HG02678 (cell line): Measurements from ENCODE around the gene URB1.
"Not testable (repeated sequence)": the region's sequence is repeated elsewhere in the genome, so short reads cannot be mapped to it uniquely, and the experiment has no call there.

Experiments used
- ATAC-seq: cut with Tn5 transposase; IDR thresholded peaks from one replicate; pipeline ENCODE4 v1.9.1; 2021; ENCODE audit warnings: mild to moderate bottlenecking, moderate library complexity; ENCODE audit not compliant: unreplicated experiment

URB1 gene

DNA sequence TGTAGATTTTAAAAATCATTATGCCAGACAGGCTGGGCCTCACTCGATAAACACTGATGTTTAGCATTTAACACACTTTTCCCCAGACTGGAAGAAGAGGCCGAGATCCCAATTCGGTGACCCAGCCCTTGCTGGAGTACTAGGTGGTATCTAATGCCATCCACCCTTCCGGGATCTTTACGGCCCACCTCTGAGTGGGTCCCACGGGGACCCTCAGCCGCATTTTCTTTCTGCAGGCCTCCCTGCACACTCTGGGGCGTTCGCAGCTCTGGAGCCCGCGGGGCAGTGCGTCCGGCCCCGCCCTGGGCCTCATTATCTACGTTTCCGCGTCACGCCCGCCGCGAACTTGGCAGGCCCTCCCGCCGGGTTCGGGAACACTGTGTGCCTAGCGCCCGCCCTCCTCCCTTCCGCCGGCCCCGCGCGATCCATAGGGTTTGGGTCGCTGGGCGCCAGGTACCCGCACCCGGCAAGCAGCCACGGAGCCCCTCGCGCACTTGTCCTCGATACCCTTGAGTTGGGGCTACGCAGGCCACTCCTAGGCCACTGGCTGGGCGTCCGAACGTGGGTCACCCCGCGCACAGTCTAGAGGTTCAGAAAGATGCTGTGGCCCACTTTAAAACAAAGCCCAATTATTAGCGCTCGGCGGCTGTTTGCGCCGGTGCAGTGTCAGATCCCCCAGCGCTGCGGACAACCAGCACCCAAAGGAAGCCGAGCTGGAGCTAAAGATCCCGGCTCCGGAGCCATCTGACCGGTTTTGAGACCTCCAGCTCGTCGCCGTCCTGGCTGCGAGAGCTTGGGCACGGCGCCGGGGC is 18.7 kb upstream of the URB1 start:
- no peak for ATAC-seq

DNA sequence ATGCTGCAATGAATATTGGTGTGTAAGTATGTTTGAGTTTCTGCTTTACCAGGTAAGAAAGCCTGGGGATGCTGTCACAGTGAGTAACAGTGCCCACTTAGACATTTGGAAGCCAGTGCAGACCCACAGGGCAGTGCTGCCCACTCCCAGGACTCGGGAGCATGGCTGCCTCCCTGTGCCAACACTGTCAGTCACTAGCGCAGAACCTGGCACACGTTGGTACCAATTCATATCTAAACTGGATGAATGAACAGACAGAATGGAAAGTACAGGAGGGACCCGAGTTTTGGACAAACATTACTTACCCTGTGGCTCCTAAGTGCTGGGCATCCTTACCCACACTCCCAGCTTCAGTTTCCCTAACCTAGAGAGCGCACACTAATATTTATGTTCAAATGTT is 18.1 kb upstream of the URB1 start:
- ATAC-seq, result no peak

DNA sequence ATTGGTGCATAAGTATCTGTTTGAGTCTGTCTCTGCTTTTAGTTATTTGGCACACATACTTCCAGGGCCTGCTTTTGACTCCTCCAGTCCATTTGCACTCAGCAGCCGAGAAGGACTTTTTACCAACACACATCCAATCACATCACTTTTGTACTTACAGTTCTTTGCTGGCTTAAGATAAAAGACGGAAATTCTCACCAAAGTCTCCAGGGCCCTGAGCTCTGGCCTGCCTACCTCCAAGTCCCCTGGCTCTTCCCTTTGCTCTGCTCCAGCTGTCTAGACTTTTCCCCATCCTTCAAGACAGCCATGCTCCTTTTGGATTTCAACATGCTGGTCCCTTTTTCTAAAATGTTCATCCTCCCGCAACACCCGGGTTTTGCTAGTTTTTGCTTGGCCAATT is 17.5 kb upstream of the URB1 start:
- ATAC-seq, result no peak

DNA sequence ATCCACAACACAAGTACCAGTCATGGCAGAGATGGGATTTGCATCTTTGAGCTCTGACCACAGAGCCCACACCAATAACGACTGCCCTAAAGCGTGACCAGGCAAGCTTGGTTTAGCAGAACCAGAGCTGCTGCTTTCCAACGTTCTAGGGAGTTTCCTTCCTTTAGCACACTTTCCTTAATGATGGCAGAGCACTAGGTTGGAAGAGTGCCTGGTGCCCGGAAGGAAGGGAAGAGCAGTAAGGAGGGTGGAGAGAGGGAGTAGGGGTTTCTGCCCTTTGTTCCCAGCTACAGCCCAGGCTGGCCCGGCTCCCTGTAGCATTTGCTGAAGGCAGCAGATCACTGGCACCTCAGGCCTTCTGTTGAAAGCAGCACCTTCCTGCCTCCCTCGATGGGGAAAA is 13.6 kb upstream of the URB1 start:
- ATAC-seq, result no peak

DNA sequence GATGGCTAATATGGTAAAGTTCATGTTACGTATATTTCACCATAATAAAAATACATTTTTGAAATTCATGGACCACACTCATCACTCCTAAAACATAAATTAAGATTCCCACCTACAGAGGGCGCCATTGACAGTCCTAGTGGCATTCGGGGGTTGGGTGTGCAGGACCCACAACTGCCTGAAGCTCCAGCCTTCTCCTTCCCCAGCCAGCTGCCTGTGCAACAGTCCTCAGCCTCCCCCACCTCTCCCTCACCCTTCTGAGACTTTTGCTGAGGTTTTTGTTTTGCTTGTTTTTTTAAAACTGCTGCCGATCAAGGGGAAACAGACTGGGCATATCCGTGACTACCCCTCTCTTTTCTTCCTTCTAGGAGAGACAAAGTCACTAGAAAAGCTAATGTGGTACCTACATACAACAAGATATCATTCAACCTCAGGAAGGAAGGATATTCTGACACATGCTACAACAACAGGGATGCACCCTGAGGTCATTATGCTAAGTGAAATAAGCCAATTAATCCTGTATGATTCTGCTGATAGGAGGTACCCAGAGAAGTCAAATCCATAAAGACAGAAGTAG is 10.5 kb upstream of the URB1 start:
- no peak for ATAC-seq

DNA sequence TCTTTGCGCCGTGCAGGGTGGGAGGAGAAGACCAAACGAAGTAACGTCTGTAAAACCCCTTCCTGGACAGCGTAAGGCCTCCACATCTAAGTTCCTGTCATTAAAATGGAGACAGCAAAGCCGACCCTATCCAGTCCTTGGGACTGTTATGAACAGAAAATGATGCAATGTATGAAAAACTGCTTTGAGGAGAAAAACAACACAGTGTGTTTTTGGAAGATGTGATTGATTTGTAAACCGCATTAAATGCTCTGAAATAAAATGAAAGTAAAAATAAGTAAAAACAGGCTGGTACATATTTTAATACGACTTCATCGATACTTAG is 827 bp upstream of the URB1 start:
- ATAC-seq, result no peak

DNA sequence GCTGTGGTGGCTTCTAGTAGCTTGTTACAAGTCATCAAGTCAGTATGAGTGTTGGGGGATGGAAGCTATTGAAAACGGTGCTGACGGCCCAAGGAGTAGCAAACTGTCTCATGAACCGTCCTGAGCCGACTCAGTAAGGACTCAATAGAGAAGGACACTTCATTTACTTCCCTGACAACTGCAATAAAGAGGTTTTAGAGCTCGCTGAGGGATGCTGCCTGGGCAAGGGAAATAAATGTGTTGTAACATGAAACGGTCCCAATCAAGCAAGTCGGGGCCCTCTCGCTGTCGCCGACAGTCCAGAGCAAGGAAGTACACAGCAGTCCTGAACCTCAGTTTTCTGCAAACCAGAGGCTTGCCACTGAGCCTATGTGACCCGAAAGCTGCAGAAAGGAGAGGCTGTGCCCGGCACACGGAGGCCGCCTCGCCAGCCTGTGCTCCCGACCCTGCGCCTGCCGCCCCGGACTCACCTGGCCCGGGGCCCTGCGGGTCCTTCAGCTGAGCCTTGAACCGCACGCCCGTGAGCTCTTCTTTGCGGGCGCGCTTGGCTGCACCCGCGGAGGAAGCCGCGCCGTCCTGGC is 423 bp downstream of the URB1 start:
- ATAC-seq, result no peak

DNA sequence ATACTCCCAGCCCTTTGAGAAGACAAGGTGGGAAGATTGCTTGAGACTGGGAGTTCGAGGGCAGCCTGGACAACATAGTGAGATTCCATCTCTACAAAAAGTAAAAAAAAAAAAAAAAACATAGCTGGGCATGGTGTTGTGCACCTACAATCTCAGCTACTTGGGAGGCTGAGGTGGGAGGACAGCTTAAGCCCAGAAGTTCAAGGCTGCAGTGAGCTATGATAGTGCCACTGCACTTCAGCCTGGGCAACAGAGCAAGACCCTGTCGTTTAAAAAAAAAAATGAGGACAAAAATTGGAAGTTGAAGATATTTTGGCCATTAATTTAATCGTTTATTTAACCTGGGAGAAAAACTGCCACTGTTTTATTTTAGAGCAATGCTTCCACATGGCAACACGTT is 1.1 kb downstream of the URB1 start:
- no peak for ATAC-seq

DNA sequence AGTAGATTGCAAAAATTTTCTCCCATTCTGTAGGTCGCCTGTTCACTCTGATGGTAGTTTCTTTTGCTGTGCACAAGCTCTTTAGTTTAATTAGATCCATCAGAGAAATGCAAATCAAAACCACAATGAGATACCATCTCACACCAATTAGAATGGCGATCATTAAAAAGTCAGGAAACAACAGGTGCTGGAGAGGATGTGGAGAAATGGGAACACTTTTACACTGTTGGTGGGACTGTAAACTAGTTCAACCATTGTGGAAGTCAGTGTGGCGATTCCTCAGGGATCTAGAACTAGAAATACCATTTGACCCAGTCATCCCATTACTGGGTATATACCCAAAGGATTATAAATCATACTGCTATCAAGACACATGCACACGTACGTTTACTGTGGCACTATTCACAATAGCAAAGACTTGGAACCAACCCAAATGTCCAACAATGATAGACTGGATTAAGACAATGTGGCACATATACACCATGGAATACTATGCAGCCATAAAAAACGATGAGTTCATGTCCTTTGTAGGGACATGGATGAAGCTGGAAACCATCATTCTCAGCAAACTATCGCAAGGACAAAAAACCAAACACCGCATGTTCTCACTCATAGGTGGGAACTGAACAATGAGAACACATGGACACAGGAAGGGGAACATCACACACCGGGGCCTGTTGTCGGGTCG is 2.1 kb downstream of the URB1 start:
- not testable (repeated sequence) for ATAC-seq

DNA sequence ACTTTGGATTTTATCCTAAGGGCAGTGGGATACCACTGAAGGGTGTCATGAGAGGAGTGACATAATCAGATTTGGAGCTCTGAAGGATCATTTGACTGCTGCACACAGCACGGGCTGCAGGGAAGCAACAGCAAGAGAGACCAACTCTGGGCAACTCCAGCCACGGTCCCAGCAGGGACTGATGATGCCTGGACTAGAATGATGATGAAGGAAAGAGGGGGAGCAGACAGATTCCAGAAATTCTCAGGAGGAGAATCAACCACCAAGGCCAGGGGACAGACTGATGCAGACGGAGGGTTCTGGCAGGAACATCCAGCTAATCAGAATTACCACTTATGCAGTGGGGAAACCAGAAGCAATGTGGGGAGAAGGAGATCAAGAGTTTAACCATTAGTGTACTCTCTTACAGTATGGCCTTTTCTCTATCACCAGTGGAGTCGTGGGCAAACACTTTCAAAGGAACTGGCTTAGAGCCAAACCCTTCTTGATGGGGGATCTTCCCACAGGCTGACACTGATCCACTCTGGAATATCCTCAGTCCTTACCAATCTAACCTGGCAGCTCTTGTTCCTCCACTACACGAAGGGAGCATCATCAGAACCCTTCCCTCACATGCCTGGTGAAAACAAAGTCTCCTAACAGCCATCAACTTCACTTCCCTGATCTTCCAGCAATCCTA is 3.3 kb downstream of the URB1 start:
- no peak for ATAC-seq

DNA sequence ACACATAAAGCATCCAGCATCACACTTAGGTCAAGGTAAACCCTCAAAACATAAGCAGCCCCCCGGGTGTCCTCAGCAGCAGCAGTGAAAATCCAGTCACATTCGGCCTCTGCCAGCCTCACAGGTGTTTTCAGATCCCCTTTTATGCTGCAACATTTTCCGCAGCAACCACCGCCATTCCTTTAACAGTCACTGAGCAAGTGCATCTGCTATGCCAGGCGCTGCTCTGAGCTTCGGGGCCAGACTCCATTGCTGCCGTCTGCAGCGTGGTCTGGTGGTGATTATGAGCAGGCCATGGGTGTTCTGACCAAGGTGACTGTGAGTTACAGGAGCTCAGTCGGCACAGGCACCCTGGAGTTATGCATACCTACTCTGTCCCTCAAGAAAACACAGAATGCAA is 4.5 kb downstream of the URB1 start:
- ATAC-seq, result no peak

DNA sequence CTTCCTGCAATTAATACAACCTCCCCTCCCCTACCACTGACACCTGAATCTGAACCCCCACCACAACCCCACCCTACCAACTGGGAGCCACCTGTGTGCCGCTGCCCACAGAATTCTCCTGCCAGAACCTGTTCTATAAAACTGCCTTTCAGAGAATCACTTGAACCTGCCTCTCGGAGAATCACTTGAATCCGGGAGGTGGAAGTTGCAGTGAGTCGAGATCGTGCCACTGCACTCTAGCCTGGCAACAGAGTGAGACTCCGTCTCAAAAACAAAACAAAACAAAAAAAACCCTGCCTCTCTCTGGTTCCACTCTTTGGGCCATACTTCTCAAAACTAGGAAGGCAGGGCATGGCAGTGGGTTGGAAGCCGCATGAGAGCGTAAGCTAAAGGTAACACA is 5.7 kb downstream of the URB1 start:
- no peak for ATAC-seq

DNA sequence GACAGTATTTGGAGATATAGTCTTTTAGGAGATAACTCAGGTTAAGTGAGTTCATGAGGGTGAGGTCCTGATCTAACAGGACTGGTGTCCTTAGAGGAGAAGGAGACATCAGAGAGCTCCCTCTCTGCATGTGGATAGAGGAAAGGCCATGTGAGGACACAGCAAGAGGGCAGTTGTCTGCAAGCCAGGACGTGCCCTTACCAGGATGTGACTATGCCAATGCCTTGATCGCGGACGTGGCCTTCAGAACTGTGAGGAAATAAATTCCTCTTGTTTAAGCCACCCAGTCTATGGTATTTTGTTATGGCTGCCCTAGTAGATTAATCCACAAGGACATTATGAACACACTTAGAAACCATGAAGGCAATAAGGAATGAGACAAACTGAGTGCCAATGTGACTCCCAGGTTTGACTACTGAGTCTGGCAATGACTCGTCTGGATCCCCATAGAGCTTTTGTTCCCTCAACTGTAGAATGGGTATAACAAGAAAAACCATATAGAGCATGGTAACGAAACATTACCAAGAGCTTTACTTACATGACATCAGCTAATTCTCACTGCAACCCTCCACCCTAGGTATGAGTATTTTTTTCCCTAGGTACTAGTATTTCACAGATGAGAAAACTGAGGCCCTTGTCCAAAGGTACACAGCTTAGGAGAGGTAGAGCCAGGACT is 6.5 kb downstream of the URB1 start:
- ATAC-seq, result no peak

DNA sequence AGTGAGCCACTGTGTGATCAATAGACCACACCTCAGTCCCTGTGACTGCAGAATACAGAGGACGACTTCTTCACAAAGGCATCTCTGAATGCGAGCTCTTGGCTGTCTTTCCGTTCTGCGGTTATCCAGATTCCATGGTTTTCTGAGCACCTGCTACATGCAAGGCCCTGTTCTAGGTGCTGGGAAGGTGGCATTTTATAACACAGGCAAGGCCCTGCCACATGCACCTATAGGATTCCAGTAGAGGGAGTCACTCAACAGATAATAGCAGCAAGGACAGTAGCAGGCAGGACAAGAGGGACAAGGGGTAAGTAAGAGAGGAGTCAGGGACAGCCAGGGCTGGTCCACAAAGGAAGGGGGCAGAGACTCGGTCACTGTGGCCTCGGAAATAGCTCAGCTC is 9.0 kb downstream of the URB1 start:
- ATAC-seq, result no peak

DNA sequence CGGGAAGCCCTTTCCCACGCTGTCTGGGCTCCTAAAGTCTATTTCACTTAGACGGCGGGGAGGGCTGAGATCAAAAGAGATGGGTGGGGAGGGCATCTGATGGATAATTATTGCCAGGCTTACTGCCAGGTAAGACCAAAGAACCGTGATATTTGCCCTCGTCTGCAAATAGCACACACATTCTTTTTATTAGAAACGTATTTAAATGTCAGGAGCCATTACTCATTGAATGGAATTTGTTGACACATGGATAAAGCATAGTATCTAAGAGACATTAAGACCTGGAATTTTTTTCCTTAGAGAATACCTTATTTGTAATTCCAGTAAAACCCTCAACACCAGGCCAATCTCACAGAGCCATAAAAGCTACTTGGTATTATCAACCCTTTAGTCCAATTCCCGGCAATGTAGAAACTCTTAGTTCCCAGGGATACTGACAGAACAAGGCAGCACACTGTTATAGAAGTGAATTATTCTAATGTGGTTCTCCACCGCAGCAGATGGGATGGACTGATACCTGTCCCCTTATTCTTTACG is 10.6 kb downstream of the URB1 start:
- no peak for ATAC-seq

DNA sequence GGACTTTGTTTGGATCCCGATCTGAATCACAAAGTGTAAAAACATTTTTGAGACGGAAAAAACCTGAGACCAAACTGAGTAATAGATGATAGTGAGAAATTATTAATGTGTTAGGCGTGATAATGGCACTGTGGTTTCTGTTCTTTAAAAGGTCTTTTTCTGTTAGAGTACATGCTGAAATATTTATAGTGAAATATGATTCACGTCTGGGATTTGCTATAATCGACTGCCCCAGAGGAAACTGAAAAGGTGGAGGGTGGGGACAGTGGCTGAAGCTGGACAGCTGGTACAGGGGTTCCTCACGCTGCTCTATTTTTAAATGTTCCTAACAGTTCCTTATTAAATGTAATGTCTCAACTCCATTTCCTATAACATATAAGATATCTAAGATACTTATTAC is 11.2 kb downstream of the URB1 start:
- ATAC-seq, result no peak

DNA sequence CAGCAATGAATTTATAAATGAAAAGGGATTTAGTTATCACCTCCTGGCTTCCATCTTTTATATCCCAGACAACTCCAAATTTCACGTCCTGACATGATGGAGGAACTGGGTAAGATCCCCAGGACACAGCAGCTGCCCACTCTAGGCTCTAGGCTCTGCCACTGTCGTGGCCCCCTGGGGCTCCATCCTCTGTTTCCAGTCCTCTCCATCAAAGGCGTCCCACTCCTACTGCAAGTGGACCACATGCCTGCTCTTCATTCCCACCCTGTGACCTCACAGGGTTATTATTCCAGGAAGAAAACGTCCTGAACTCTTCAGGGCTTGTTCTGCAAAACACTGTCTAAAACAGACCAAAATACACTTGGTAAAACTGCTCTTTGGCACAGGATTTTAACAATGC is 11.9 kb downstream of the URB1 start:
- no peak for ATAC-seq

DNA sequence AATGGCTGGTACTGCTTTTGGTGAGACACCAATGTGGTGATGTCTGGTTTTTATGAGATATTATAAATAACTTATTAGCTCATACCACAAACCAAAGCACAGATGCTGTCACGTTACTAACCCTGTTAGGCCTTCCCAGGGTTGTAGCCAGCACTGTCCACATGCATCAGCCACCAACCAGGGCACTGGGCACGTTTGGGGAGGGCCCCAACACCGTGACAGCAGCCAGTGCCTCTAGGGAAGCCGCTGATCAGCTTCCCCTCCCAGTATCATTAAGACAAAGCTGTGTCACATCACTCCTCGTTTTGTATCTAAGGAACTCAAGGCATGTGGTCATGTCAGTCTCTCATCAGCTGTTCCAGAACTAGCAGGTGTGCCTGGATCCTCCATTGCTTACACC is 13.9 kb downstream of the URB1 start:
- no peak for ATAC-seq

DNA sequence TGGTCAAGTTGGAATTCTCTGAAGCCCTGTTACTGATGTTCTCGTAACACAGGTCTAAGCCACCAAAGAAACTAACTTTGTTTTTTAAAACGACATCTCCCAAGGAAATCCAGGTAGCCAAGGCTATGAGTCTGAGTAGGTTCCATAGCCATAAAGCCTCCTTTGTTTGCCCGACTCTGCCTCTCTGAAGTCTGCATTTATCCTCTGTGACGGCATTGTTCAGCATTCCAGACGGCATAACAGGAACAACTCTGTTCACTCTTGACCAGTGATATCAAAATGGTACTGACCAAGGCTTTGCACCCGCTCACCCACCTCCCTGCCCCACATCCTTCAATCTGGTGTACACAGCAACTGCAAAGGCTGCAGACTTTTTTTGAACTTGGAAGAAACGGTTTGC is 14.8 kb downstream of the URB1 start:
- ATAC-seq, result no peak

DNA sequence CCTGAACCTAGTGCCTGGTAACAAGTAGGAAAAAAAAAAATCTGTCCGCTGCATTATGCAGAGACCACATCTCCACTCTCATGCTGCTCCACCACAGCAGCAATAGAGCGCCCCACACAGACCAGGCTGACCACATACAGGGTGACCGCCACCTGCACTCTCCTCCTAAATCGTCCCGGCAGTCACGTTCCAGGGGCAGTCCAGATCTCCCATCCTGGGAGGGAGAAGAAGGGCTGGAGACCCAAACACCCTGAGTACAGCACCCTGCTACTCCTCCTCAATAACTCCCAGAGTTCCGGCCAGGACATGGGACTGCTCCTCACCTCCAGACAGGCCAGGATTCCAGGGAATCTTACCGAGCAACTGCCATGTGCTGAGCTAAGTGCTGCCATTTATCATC is 15.3 kb downstream of the URB1 start:
- no peak for ATAC-seq

DNA sequence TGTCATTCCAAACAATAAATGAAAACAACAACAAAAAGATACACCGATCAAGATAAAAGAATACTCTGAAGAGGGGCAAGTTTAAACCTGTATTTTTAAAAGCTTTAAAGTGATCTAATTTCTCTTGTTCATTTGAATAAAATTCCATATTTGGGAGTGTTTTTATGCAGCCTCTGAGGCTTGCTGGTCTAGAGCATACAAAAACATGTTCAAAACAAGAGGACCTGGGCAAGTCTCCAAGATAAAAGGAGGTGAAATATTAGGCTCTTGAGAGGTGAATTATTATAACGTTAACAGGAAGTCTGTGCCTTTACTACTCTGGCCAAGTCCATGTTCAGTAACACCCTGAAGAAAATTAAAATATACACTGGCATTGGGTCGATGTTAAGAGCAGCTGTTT is 20.1 kb downstream of the URB1 start:
- ATAC-seq, result no peak
